Measurements from ENCODE around the gene NBEAL2.

Gene NBEAL2

DNA sequence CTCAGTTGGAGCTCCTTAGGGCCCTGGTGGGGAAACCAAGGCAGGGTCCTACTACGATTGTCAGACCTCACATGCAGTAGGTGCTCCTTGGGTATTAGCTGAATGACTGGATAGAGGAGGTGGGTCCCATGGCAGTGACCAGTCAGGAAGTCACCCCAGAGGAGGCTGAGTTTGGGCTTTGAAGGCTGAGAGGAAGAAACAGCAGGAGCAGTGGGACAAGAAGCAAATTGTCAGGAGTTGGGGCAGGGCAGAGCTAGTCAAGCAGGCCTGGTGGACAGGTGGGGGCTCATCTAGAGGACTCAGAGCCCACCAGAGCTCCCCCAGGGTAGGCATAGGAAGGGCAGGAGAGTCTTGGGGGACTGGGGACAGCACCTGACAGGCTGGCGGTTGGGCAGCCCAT is 3.1 kb downstream of the NBEAL2 start:
- no peak for DNase-seq (ENCODE audit: extremely low read depth, low read depth)
- TF ChIP-seq, protein P1, sequence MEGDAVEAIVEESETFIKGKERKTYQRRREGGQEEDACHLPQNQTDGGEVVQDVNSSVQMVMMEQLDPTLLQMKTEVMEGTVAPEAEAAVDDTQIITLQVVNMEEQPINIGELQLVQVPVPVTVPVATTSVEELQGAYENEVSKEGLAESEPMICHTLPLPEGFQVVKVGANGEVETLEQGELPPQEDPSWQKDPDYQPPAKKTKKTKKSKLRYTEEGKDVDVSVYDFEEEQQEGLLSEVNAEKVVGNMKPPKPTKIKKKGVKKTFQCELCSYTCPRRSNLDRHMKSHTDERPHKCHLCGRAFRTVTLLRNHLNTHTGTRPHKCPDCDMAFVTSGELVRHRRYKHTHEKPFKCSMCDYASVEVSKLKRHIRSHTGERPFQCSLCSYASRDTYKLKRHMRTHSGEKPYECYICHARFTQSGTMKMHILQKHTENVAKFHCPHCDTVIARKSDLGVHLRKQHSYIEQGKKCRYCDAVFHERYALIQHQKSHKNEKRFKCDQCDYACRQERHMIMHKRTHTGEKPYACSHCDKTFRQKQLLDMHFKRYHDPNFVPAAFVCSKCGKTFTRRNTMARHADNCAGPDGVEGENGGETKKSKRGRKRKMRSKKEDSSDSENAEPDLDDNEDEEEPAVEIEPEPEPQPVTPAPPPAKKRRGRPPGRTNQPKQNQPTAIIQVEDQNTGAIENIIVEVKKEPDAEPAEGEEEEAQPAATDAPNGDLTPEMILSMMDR (IDR thresholded peaks at IDR 0.05; ENCODE audit: low read depth, low read length): no peak

DNA sequence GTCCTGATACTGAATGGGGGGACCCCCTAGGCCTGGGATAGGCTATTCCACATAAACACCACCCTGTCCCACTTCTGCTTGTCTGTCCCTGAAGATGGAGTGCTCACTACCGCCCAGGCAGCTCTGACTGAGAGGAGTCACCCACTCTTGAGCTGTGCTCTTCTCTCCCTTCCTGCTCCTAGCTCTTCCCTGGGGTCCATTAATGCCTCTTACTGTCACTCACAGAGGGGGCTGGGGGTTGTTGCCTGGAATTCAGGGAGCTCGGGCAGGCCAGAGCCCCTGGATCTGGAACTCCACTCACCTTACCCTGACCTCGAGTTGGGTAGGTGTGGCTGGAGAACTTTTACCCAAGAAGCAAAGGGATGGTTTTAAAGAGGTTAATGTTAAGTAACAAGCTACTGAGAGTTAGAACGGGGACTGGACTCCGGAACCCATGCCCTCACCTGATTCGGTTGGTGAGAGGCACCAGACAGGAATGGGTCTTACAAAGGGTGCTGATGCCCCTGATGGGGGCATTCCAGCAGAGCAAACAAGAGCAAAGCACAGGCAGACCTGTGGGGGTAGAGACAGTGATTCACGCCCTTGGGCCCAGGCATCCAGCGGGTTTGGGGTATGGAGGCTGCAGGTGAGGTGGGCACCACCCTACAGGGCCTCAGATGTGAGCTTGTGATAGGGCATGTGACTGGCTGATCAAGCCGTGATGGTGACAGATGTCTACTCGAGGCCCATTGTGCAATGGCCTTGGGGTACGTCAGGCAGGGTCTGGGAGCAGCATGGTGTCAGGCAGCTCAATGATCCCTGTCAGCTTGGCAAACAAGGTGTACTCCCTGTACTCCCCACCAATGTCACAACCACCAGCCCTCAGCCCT is 5.4 kb downstream of the NBEAL2 start:
- TF ChIP-seq, protein P1 (IDR thresholded peaks at IDR 0.05; ENCODE audit: low read depth, low read length): no peak
- DNase-seq (ENCODE audit: extremely low read depth, low read depth): no peak

DNA sequence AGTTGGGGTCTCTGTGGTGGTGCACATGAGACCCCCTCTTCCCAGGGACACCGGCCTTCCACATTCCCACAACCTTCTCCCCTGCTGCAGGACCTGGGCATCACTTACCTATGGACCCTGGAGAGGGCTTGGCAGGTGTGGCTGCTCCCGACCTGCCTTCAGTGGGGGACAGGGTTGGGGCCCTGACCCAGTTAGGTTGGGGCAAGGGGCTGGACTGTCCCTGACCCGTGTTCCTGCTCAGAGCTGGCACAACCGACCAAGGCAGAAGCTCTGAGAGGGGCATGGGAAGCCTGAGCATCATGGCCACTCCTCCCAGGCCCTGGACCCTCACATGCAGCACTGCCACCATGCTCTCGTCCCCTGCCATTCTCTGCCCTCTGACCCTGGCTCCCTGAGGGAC is 6.1 kb downstream of the NBEAL2 start:
- TF ChIP-seq, protein P1 (IDR thresholded peaks at IDR 0.05; ENCODE audit: low read depth, low read length): no peak

DNA sequence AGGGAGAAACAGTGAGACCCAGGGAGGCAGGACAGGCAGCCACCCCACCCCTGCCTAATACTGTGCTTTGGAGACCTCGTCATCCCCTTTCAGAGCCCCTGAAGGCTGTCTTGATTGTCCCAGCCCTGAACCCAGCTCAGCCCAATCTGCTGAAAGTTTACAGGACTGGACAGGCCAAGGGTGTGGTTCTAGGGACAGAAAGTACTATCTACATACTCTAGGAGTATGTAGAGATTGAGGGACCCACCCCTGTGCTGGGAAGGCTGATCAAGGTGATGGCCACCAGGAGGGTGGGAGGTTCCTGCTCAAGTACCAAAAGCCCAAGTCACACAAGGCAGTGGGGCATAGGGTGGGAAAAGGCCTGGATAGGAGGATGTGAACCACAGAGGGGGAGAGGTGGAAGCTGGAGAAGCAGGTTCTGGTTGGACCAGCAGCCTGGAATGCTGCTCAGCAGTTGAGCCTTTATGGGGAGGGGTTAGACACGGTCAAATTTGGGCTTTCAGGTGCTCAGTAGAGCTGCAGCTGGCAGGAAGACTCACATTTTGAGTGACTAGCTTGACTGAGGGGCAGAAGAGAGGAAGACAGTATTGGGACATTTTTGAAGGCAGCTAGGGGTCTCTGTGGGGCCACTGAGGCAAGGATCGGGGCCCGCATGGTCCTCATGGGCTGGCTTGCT is 6.7 kb downstream of the NBEAL2 start:
- TF ChIP-seq, protein P1 (IDR thresholded peaks at IDR 0.05; ENCODE audit: low read depth, low read length): no peak
- no peak for DNase-seq (ENCODE audit: extremely low read depth, low read depth)

More for the DNA sequence above, 6.1 kb downstream of the NBEAL2 start:
- DNase-seq (ENCODE audit: extremely low read depth, low read depth): no peak

DNA sequence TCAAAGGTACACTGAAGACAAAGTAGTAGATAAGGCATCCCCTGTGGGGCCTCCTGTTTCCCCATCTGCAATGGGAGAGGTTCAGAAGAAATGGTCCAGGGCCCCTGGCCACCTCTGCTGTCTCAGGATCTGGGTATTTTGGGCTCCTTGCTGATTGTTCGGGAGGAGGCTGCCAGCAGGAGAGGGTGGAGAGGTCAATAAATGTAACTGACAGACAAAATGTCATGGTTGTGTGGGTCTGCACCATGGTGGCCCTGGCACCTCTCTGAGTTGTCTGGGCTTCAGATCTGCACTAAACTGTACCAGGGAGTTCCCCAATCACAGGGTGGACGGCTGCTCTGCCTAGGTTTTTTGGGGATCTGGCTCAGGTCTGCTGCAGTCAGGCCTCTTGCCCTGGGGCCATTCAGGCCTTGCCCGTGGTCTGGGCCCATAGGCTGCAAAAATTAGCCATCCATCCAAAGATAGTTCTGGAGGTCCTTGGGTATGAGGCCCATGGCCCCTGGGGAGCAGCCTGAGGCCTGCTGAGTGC is 7.4 kb downstream of the NBEAL2 start:
- TF ChIP-seq, protein P1 (IDR thresholded peaks at IDR 0.05; ENCODE audit: low read depth, low read length): no peak
- DNase-seq (ENCODE audit: extremely low read depth, low read depth): no peak

DNA sequence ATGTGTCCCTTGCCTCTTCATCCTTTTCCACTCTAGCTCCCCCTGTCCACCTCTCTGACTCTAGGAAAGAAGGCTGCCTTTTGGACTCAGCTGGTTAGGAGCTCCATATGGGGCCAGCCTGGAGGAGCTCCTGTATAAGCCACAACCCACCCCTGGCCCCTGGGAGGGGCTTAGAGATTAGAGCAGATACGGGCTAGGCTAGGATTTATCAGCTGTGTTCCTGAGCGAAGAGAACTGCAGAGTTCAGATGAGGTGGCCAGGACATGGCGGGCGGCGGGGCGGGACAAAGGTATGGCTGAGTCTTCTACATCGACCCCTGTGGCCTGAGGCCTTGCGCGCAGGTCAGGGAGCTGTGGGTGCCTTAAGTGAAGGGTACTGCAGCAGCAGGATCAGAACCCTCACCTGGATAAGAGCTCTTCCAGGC is 7.9 kb downstream of the NBEAL2 start:
- no peak for DNase-seq (ENCODE audit: extremely low read depth, low read depth)
- TF ChIP-seq, protein P1 (IDR thresholded peaks at IDR 0.05; ENCODE audit: low read depth, low read length): no peak
